Measurements from ENCODE around the gene CCL19. TPM values are rescaled to one million over a fixed set of nuclear protein-coding genes. Genes with fewer than 3 reads are reported as not detected.

Gene CCL19
- total RNA-seq, 1 experiment from 2014 or later, result not detected

DNA sequence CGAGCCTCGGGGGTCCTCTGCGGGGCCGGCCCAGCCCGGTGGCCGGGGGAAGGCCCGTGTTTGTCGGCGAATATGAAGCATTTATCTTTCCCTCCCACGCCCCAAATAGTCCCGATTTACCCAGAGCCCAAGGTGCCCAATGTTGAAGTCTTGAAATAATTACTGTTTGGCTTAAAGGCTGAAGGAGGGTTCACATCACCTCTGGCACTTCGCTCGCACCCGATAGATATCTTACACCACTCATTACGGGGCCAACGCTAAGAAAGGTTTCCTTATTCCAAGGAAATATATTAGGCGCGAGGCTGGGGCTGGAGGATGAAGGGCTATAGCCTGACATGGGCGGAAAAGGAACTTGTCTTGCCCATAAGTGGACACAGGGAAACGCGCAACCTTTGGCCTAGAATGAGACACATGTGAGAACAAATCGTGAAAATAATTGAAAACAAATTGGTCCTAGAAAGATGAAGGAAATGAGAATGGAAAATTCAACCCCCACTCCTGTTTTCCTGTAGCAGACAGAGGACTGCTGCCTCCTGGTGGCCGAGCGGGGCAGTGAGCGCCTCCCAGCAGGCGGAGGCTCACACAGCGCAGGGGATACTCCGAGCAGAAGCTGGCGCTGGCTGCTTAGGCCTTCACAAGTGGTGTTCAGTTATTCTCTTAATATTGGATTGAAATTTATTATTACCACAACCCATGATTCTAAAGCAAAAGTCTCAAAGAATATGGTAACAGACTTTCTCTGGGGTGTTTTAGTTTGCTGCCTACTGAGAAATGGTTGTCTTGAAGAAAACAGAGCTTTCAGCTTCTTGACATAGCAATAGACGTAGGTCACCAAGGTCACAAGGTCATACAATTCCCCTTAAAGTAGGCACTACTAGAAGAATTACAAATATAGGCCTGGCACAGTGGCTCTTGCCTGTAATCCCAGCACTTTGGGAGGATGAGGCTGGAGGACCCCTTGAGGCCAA lies 11.0 kb upstream of the CCL19 start (continued):
- TF ChIP-seq, protein P1, sequence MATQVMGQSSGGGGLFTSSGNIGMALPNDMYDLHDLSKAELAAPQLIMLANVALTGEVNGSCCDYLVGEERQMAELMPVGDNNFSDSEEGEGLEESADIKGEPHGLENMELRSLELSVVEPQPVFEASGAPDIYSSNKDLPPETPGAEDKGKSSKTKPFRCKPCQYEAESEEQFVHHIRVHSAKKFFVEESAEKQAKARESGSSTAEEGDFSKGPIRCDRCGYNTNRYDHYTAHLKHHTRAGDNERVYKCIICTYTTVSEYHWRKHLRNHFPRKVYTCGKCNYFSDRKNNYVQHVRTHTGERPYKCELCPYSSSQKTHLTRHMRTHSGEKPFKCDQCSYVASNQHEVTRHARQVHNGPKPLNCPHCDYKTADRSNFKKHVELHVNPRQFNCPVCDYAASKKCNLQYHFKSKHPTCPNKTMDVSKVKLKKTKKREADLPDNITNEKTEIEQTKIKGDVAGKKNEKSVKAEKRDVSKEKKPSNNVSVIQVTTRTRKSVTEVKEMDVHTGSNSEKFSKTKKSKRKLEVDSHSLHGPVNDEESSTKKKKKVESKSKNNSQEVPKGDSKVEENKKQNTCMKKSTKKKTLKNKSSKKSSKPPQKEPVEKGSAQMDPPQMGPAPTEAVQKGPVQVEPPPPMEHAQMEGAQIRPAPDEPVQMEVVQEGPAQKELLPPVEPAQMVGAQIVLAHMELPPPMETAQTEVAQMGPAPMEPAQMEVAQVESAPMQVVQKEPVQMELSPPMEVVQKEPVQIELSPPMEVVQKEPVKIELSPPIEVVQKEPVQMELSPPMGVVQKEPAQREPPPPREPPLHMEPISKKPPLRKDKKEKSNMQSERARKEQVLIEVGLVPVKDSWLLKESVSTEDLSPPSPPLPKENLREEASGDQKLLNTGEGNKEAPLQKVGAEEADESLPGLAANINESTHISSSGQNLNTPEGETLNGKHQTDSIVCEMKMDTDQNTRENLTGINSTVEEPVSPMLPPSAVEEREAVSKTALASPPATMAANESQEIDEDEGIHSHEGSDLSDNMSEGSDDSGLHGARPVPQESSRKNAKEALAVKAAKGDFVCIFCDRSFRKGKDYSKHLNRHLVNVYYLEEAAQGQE (IDR thresholded peaks at IDR 0.05; ENCODE audit: low read depth), result no peak
- TF ChIP-seq SP1 (IDR thresholded peaks at IDR 0.05; ENCODE audit: low read depth), result no peak; the same call in 1 of the 2 replicates

DNA sequence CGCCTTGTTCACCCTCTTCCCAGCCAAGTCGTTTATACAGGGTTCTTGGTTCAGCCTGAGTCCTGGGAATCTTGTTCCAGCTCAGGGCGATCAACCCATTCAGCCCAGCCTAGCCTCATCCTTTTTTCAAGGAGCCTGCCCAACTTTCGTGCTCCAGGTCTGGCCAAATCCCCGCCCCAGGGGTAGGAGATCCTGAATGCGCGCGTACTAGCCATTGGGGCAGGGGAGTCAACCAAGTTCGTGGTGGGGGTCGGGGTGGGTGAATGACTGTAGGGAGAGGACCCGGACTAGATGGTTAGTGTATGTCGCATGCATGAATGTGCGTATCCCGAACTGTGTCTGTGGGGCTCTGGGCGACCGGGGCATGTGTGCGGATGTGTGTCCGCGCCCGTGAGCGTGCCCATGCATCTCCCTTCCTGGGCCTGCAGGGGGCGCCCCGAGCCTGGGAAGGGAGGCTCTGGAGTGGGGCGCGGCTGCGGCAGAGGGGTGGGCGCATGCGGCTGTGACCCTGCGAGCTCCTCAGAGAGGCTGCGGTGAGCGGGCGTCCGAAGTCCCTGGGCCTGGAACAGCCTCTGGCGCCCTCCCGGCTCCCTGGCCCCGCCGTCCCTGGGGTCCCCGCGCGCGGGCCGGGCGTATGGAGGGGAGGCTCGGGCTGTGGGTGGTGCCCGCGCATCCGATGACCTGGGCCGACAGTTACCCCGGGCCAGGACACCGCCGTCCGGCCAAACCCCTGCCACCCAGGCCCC lies 10.1 kb upstream of the CCL19 start:
- Histone ChIP-seq H3K4me1 (ENCODE audit: control insufficient read depth in 1 of 2, insufficient read depth in 2 of 2, low read length in 2 of 2) (peaks cover 3 to 14% of the 10 kb centered on the region in 2 experiments; a peak in 2 of 4 replicates), H3K4me2 (ENCODE audit: low read length) (peak overlapping the region; percentile 87), H3K36me3 (ENCODE audit: control insufficient read depth in 1 of 2, insufficient read depth in 2 of 2, low read length in 2 of 2) (no peaks in the 10 kb centered on the region), H3K27ac (ENCODE audit: low read depth, low read length) (no peak overlapping the region), H3K4me3 (replicated peaks in 1 of 2; ENCODE audit: low read depth in 1 of 2, low read length in 2 of 2) (peak overlapping the region; percentile 41 to 57), H3K9me2 (ENCODE audit: insufficient read depth) (no peaks in the 10 kb centered on the region), H3K79me2 (ENCODE audit: insufficient read depth, low read length) (no peaks in the 10 kb centered on the region), H3K9ac (ENCODE audit: low read length) (peak overlapping the region; percentile 18), H3K27me3 (ENCODE audit: insufficient read depth, low read length) (no peaks in the 10 kb centered on the region), H2AFZ (ENCODE audit: low read depth, low read length, poor library complexity, severe bottlenecking) (peak overlapping the region; percentile 82), H4K20me1 (ENCODE audit: insufficient read depth) (no peaks in the 10 kb centered on the region), H3K9me3 (ENCODE audit: control insufficient read depth in 1 of 2, insufficient read depth in 1 of 2, low read depth in 1 of 2, low read length in 2 of 2) (no peaks in the 10 kb centered on the region)
- peak; percentile 91 for ATAC-seq
- BruUV-seq (replicated peaks), result no TSS peak
- ChIA-PET RAD21 (ENCODE audit: low non-redundant PET in 1 of 2, low total read pairs in 2 of 2, uncharacterized antibody in 2 of 2, unreplicated experiment in 2 of 2) (no interaction called here), CTCF (interaction anchor here (0.7 to 1.8 kb wide), 4 partner anchors 8 to 521 kb away, joined by 3 to 14 read pairs (median 8); partner anchors contain the start of gene CCL21), POLR2A (no interaction called here)
- DNase-seq (ENCODE audit: low read depth, low spot score), result peak; percentile 23
- TF ChIP-seq, protein P2, sequence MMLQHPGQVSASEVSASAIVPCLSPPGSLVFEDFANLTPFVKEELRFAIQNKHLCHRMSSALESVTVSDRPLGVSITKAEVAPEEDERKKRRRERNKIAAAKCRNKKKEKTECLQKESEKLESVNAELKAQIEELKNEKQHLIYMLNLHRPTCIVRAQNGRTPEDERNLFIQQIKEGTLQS (IDR thresholded peaks at IDR 0.05), result no peak
- no peak for TF ChIP-seq CEBPB (IDR thresholded peaks at IDR 0.05; ENCODE audit: low read depth)
- TF ChIP-seq ZFX (IDR thresholded peaks at IDR 0.05), result no peak
- TF ChIP-seq JUND (IDR thresholded peaks at IDR 0.05), result no peak
- no peak for TF ChIP-seq ELF1 (IDR thresholded peaks at IDR 0.05; ENCODE audit: borderline replicate concordance, low read depth)
- TF ChIP-seq RAD21 (IDR thresholded peaks at IDR 0.05; ENCODE audit: low read depth), result peak; percentile 72
- no peak for TF ChIP-seq ZNF274 (IDR thresholded peaks at IDR 0.05; ENCODE audit: low read depth, low read length)
- TF ChIP-seq, protein P3, sequence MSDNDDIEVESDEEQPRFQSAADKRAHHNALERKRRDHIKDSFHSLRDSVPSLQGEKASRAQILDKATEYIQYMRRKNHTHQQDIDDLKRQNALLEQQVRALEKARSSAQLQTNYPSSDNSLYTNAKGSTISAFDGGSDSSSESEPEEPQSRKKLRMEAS (IDR thresholded peaks at IDR 0.05), result peak; percentile 44; the same call in 1 of the 2 replicates
- TF ChIP-seq, protein P4, sequence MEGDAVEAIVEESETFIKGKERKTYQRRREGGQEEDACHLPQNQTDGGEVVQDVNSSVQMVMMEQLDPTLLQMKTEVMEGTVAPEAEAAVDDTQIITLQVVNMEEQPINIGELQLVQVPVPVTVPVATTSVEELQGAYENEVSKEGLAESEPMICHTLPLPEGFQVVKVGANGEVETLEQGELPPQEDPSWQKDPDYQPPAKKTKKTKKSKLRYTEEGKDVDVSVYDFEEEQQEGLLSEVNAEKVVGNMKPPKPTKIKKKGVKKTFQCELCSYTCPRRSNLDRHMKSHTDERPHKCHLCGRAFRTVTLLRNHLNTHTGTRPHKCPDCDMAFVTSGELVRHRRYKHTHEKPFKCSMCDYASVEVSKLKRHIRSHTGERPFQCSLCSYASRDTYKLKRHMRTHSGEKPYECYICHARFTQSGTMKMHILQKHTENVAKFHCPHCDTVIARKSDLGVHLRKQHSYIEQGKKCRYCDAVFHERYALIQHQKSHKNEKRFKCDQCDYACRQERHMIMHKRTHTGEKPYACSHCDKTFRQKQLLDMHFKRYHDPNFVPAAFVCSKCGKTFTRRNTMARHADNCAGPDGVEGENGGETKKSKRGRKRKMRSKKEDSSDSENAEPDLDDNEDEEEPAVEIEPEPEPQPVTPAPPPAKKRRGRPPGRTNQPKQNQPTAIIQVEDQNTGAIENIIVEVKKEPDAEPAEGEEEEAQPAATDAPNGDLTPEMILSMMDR (IDR thresholded peaks at IDR 0.05 in 2 of 3, conservative IDR thresholded peaks at IDR 0.05 in 1 of 3; ENCODE audit: borderline replicate concordance in 1 of 3, insufficient read depth in 1 of 3, low read depth in 2 of 3, low read length in 2 of 3), result peak; percentile 72 to 93 (median 92)
- intact Hi-C loops (cut with micrococcal nuclease), result no loop called here

Data from HCT116 (cell line).